Measurements from ENCODE around the gene DCPS.

DNA sequence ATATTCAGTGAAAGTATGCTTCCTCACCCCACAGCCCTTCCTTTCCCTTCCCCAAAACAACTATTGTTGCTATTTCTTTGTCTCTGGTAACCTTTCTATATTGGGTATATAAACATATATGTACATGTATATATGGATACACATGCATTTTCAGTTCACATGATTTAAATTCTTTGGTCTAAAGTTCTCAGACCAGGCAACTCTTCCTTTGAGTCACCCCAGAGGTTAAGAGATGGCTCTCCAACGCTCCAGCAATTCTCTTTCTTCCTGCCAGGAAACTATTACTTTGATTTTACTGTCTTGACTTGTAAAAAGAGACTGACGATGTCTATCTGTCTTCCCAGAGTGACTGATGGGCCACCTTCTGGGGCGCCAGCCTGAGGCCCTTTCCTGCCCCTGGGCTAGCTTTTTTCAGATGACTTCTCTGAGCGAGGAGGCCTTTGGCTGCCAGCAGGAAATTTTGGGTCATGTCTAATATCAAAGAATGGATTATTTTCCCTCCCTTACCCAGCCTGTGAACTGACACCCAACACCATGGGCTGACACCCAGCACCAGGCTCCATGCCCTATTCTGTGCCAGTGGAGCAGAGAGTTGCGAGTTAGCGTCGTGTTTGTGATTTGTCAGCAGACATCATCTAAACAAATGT is 37.2 kb downstream of the DCPS start:
- TF ChIP-seq, protein P1, sequence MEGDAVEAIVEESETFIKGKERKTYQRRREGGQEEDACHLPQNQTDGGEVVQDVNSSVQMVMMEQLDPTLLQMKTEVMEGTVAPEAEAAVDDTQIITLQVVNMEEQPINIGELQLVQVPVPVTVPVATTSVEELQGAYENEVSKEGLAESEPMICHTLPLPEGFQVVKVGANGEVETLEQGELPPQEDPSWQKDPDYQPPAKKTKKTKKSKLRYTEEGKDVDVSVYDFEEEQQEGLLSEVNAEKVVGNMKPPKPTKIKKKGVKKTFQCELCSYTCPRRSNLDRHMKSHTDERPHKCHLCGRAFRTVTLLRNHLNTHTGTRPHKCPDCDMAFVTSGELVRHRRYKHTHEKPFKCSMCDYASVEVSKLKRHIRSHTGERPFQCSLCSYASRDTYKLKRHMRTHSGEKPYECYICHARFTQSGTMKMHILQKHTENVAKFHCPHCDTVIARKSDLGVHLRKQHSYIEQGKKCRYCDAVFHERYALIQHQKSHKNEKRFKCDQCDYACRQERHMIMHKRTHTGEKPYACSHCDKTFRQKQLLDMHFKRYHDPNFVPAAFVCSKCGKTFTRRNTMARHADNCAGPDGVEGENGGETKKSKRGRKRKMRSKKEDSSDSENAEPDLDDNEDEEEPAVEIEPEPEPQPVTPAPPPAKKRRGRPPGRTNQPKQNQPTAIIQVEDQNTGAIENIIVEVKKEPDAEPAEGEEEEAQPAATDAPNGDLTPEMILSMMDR (IDR thresholded peaks at IDR 0.05), result no peak
- TF ChIP-seq EZH2phosphoT487 (IDR thresholded peaks at IDR 0.05) (no peak), EZH2 (IDR thresholded peaks at IDR 0.05) (no peak)
